Choroid plexus epithelial cell (primary cell): ENCODE data around the gene SBF1.
"Not testable (repeated sequence)": the region's sequence is repeated elsewhere in the genome, so short reads cannot be mapped to it uniquely, and the experiment has no call there.

Experiments
- DNase-seq: peaks from one replicate; pipeline ENCODE4 v3.0.0-alpha.2; 2010; ENCODE audit warnings: low read depth
- H3K4me3 ChIP-seq: 2 replicates; pipeline ENCODE4 v1.5.1; 2011; ENCODE audit warnings: low read depth, mild to moderate bottlenecking, control low read depth, low read length, moderate library complexity
- TF ChIP-seq, protein P1 (sequence below): conservative IDR thresholded peaks from 2 replicates; pipeline ENCODE4 v1.5.1; 2011; ENCODE audit warnings: low read depth, mild to moderate bottlenecking, control low read depth, inconsistent platforms, low read length, moderate library complexity

The SBF1 gene

DNA sequence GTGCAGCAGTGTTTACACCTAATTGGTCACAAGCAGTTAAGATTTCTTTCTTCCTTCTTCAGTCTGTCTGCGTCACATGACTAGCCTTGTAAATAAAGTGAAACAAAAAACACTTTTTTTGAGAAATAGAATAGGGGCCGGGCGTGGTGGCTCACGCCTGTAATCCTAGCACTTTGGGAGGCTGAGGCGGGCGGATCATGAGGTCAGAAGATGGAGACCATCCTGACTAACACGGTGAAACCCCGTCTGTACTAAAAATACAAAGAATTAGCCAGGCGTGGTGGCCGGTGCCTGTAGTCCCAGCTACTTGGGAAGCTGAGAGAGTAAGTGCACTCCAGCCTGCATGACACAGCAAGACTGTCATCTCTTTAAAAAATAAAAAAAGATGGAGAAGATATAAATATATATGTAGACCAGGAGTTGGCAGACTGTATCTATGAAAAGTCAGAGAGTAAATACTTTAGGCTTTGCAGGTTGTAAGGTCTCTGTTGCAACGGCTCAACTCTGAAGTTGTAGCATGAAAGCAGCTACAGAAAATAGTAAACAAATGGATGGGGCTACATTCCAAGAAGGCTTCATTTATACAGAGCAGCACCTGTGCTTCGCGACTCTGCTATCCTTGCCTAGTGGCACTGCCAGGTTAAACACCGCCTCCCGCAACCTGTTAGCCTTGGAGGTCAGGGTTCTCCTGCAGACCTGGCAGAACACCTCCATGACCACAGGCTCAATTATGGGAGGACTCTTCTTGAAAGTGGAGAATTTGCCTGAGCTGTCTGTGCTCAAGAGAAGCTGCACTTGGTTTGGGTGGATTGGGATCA is 75.8 kb downstream of the SBF1 start:
- no peak for DNase-seq
- TF ChIP-seq, protein P1, sequence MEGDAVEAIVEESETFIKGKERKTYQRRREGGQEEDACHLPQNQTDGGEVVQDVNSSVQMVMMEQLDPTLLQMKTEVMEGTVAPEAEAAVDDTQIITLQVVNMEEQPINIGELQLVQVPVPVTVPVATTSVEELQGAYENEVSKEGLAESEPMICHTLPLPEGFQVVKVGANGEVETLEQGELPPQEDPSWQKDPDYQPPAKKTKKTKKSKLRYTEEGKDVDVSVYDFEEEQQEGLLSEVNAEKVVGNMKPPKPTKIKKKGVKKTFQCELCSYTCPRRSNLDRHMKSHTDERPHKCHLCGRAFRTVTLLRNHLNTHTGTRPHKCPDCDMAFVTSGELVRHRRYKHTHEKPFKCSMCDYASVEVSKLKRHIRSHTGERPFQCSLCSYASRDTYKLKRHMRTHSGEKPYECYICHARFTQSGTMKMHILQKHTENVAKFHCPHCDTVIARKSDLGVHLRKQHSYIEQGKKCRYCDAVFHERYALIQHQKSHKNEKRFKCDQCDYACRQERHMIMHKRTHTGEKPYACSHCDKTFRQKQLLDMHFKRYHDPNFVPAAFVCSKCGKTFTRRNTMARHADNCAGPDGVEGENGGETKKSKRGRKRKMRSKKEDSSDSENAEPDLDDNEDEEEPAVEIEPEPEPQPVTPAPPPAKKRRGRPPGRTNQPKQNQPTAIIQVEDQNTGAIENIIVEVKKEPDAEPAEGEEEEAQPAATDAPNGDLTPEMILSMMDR, result no peak
- H3K4me3 ChIP-seq, result no peak overlapping the region

DNA sequence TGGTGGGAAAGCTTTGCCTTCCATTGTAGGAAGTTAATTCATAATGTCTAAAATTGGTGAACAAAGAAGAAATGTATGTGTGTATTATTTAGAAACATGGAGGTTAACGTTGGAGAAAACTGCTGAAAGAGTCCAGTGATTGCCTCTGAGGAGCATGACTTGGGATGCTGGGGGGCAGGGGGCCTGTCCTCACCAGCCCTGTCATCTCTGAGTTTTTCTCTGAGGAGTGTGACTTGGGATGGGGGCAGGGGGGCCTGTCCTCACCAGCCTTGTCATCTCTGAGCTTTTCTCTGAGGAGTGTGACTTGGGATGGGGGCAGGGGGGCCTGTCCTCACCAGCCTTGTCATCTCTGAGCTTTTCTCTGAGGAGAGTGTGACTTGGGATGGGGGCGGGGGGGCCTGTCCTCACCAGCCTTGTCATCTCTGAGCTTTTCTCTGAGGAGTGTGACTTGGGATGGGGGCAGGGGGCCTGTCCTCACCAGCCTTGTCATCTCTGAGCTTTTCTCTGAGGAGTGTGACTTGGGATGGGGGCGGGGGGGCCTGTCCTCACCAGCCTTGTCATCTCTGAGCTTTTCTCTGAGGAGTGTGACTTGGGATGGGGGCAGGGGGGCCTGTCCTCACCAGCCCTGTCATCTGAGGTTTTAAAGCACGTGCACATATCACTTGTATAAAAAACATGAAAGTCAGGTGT is 77.3 kb downstream of the SBF1 start:
- DNase-seq, H3K4me3 ChIP-seq: not testable (repeated sequence)

DNA sequence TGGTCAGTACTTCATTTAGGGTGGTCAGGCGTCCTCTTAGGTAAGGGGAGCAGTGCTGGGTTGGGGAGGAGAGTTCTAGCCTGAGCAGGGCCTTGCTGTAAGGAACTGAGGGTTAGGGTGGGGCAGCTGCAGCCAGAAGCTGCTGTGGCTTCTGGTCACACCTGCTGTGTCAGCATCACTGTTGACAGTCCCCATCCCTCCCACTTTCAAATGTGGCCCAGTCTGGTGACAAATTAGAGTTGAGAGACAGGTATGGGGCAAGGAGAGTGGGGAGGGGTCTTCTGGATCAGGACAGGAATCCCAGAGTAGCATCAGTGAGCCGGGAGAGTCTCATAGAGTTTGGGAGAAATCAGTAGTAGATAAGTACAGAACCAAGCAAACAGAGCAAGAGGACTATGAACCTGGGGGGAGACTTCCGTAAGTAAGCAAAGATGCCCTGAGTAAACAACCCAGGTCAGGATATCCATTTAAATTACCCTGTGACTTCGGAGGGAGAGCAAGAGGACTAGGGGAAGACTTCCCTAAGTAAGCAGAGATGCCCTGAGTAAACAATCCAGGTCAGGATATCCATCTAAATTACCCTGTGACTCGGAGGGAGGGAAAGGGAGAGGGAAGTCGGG is 78.0 kb downstream of the SBF1 start:
- no peak overlapping the region for H3K4me3 ChIP-seq
- TF ChIP-seq, protein P1, result no peak
- DNase-seq, result no peak
